Keratinocyte (primary cell): ENCODE measurements around the gene TAX1BP3. TPM values are rescaled to one million over a fixed set of nuclear protein-coding genes. Genes with fewer than 3 reads are reported as not detected.

Experiments
- DNase-seq: peaks from one replicate; pipeline ENCODE4 v3.0.0-alpha.2; 2011; ENCODE audit warnings: low read depth, missing footprints, low spot score
- FAIRE-seq: peaks from 2 replicates; lab custom pipeline; 2011; peaks lifted over from hg19 to GRCh38; lab: Jason Lieb, UNC
- H2AFZ ChIP-seq: 2 replicates; pipeline ENCODE4 v1.6.0; 2012; ENCODE audit warnings: low read length, control low read depth, inconsistent platforms; ENCODE audit not compliant: control insufficient read depth
- H3K27ac ChIP-seq: 2 replicates; pipeline ENCODE4 v1.5.1; 2011; ENCODE audit warnings: low read length; ENCODE audit not compliant: control insufficient read depth, insufficient read depth
- H3K27me3 ChIP-seq: 3 replicates; pipeline ENCODE4 v1.6.0; 2011; ENCODE audit warnings: low read length; ENCODE audit not compliant: control insufficient read depth, insufficient read depth; ENCODE audit errors: extremely low read depth
- H3K36me3 ChIP-seq, 2 experiments: 2 replicates in 1 of 2; 3 replicates in 1 of 2; pipeline ENCODE4 v1.5.1; 2011; ENCODE audit warnings: low read length in 2 of 2, mild to moderate bottlenecking in 1 of 2; ENCODE audit not compliant: control insufficient read depth in 2 of 2, insufficient read depth in 2 of 2; ENCODE audit errors: extremely low read depth in 1 of 2
- H3K4me1 ChIP-seq: 3 replicates; pipeline ENCODE4 v1.5.1; 2011; ENCODE audit warnings: low read length; ENCODE audit not compliant: control insufficient read depth, insufficient read depth; ENCODE audit errors: extremely low read depth
- H3K4me2 ChIP-seq: 3 replicates; pipeline ENCODE4 v1.6.0; 2011; ENCODE audit warnings: low read depth, low read length; ENCODE audit not compliant: control insufficient read depth, insufficient read depth; ENCODE audit errors: extremely low read depth
- H3K4me3 ChIP-seq, 3 experiments: fragments of 200-600 bp in 1 of 3; sonication (generic) in 1 of 3; 2 replicates in 2 of 3; 3 replicates in 1 of 3; pipeline ENCODE4 v1.5.1; 2011 to 2016; ENCODE audit warnings: low read length in 3 of 3, mild to moderate bottlenecking in 3 of 3, control low read depth in 2 of 3, inconsistent platforms in 1 of 3, low read depth in 1 of 3, mixed read lengths in 1 of 3, mixed run types in 1 of 3, moderate library complexity in 1 of 3; ENCODE audit not compliant: control insufficient read depth in 2 of 3, insufficient read depth in 2 of 3; ENCODE audit errors: extremely low read depth in 1 of 3
- H3K79me2 ChIP-seq: 2 replicates; pipeline ENCODE4 v1.6.0; 2012; ENCODE audit warnings: low read length; ENCODE audit not compliant: control insufficient read depth, insufficient read depth
- H3K9ac ChIP-seq: 3 replicates; pipeline ENCODE4 v1.6.0; 2011; ENCODE audit warnings: low read length; ENCODE audit not compliant: control insufficient read depth, insufficient read depth; ENCODE audit errors: extremely low read depth
- H3K9me1 ChIP-seq: 3 replicates; pipeline ENCODE4 v1.6.0; 2011; ENCODE audit warnings: low read length; ENCODE audit not compliant: control insufficient read depth, insufficient read depth; ENCODE audit errors: extremely low read depth
- H3K9me3 ChIP-seq: 2 replicates; pipeline ENCODE4 v1.5.1; 2012; ENCODE audit warnings: low read depth, low read length; ENCODE audit not compliant: control insufficient read depth
- H4K20me1 ChIP-seq: 3 replicates; pipeline ENCODE4 v1.6.0; 2011; ENCODE audit warnings: low read length; ENCODE audit not compliant: control insufficient read depth, insufficient read depth; ENCODE audit errors: extremely low read depth
- EZH2 ChIP-seq: IDR thresholded peaks from one replicate; pipeline ENCODE4 v1.6.1; 2012; ENCODE audit warnings: inconsistent platforms, mild to moderate bottlenecking, low read length, moderate library complexity
- dilution Hi-C: fragments of 300-500 bp; cut with MboI; formaldehyde crosslinking; loops from one replicate; pipeline ENCODE4 v1.7.0; 2020; ENCODE audit warnings: low sequenced_read_pairs; ENCODE audit not compliant: extremely low pct_ligation_motif_present
- polyA plus RNA-seq, 5 experiments: library from polyadenylated mRNA; depleted of rRNA in 3 of 5; stranded (reverse) in 3 of 5; stranded (forward) in 1 of 5; unstranded in 1 of 5; fragments of >200 nt; gene quantifications; 1 replicate in 1 of 5; 2 replicates in 3 of 5; 3 replicates in 1 of 5; pipeline versions ENCODE4 v1.2.1 to v1.2.3, GENCODE V29; 2011 to 2012; ENCODE audit warnings: missing spikeins in 2 of 5, low read depth in 1 of 5, low replicate concordance in 1 of 5
- TF ChIP-seq, protein P1 (sequence below), 3 experiments: IDR thresholded peaks in 1 of 3; conservative IDR thresholded peaks in 1 of 3; optimal IDR thresholded peaks in 1 of 3; 2 replicates in 2 of 3; 3 replicates in 1 of 3; pipeline versions ENCODE3 to v1.5.1; 2011; ENCODE audit warnings: low read length in 3 of 3, mild to moderate bottlenecking in 3 of 3, moderate library complexity in 2 of 3, control low read depth in 1 of 3, inconsistent platforms in 1 of 3; ENCODE audit not compliant: insufficient read depth in 2 of 3; ENCODE audit errors: extremely low read depth in 1 of 3

The TAX1BP3 gene
- polyA plus RNA-seq, 1 donor (not counting 4 experiments of a cell fraction or from before 2014, with no cell fraction given) = 126 TPM

DNA sequence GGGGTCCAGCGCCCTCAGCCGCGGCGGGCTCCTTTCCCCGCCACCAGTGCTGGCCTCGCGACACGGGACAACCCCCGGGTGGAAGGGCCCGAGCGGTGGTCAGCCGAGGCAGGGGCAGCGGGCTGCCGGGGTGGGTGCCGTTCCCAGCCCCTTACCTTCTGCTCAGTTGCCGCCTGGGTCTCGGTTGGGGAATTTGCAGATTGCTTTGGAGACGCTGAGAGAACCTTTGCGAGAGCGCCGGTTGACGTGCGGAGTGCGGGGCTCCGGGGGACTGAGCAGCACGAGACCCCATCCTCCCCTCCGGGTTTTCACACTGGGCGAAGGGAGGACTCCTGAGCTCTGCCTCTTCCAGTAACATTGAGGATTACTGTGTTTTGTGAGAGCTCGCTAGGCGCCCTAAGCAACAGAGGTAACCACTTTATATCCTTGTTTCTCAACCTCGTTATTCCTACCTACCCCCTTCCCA lies 31.4 kb downstream of the TAX1BP3 start:
- peak overlapping the region; percentile 73 to 99 (median 85) for H3K4me3 ChIP-seq
- H3K9me3 ChIP-seq = no peaks in the 10 kb centered on the region
- peak overlapping the region; percentile 95 for H3K27ac ChIP-seq
- TF ChIP-seq, protein P1, sequence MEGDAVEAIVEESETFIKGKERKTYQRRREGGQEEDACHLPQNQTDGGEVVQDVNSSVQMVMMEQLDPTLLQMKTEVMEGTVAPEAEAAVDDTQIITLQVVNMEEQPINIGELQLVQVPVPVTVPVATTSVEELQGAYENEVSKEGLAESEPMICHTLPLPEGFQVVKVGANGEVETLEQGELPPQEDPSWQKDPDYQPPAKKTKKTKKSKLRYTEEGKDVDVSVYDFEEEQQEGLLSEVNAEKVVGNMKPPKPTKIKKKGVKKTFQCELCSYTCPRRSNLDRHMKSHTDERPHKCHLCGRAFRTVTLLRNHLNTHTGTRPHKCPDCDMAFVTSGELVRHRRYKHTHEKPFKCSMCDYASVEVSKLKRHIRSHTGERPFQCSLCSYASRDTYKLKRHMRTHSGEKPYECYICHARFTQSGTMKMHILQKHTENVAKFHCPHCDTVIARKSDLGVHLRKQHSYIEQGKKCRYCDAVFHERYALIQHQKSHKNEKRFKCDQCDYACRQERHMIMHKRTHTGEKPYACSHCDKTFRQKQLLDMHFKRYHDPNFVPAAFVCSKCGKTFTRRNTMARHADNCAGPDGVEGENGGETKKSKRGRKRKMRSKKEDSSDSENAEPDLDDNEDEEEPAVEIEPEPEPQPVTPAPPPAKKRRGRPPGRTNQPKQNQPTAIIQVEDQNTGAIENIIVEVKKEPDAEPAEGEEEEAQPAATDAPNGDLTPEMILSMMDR (optimal IDR thresholded peaks at IDR 0.05 in 1 of 3, IDR thresholded peaks at IDR 0.05 in 1 of 3, conservative IDR thresholded peaks at IDR 0.05 in 1 of 3; ENCODE audit: extremely low read depth in 1 of 3, insufficient read depth in 2 of 3, low read length in 3 of 3) = no peak
- no peak for TF ChIP-seq EZH2
- peaks cover 3 to 8% of the 10 kb centered on the region in 2 experiments for H3K36me3 ChIP-seq
- H3K4me2 ChIP-seq = peak overlapping the region; percentile 96
- H3K4me1 ChIP-seq = peaks cover 5% of the 10 kb centered on the region
- H2AFZ ChIP-seq = peak overlapping the region; percentile 92
- H3K9ac ChIP-seq = peak overlapping the region; percentile 95
- FAIRE-seq = no peak
- H3K79me2 ChIP-seq = peaks cover 16% of the 10 kb centered on the region
- H4K20me1 ChIP-seq = no peaks in the 10 kb centered on the region
- DNase-seq = no peak
- H3K27me3 ChIP-seq = no peaks in the 10 kb centered on the region
- peaks cover 2% of the 10 kb centered on the region for H3K9me1 ChIP-seq
- dilution Hi-C loops = no loop called here

DNA sequence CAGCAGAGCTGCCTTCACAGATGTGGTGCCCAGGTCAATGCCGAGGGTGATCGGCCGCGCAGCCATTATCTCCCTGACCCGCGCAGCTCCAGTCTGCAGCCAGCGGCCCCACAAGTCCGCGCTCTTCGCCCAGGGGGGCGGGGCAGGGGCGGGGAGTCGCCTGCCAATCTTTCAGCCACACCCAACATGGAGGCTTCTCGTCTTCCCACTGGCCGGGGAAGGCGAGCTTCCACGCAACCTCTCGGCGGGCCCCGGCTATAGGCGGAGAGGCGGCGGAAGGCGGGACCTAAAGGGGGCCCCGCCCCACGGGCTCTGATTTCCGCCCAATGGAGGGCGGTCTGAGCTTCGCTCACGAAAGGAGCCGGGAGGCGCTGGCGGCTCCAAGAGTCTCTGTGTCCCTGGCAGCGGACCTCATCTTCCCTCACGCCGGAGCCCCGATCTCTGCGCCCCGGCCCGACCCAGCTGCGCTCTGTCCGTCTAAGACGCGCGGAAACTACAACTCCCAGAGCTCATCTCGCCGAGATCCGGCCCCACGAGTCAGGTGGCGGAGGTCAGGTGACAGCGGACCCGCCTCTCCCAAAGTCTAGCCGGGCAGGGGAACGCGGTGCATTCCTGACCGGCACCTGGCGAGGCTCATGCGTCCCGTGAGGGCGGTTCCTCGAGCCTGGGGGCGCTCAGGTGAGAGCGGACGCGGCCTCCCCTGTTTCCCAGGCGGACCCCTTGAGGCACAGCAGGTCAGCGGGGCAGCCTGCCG lies 32.0 kb downstream of the TAX1BP3 start, which contains the start of the genes CTNS and SHPK:
CTNS (plus strand) TSS at position 607 of the 754 bp plus-strand sequence. CDS start 3,447 bp downstream, outside the sequence.
SHPK (minus strand) TSS at position 97 of the 754 bp plus-strand sequence; CDS start at position 66, 31 bp downstream.
- peak within 1 kb of the TSS; percentile 95 for H3K9ac ChIP-seq
- TF ChIP-seq, protein P1 (optimal IDR thresholded peaks at IDR 0.05 in 1 of 3, IDR thresholded peaks at IDR 0.05 in 1 of 3, conservative IDR thresholded peaks at IDR 0.05 in 1 of 3; ENCODE audit: extremely low read depth in 1 of 3, insufficient read depth in 2 of 3, low read length in 3 of 3) = no peak
- TF ChIP-seq EZH2 = no peak
- peak within 1 kb of the TSS; percentile 73 to 99 (median 85) for H3K4me3 ChIP-seq
- H3K4me2 ChIP-seq = peak within 1 kb of the TSS; percentile 96
- no peaks in the 10 kb centered on the region for H4K20me1 ChIP-seq
- no peak for FAIRE-seq
- peaks cover 5% of the 10 kb centered on the region for H3K4me1 ChIP-seq
- DNase-seq = peak; percentile 76
- H3K36me3 ChIP-seq = peaks cover 3 to 8% of the 10 kb centered on the region in 2 experiments
- H3K27me3 ChIP-seq = no peaks in the 10 kb centered on the region
- peak within 1 kb of the TSS; percentile 95 for H3K27ac ChIP-seq
- H3K9me3 ChIP-seq = no peaks in the 10 kb centered on the region
- H3K9me1 ChIP-seq = peaks cover 2% of the 10 kb centered on the region
- dilution Hi-C loops = no loop called here
- H3K79me2 ChIP-seq = peaks cover 16% of the 10 kb centered on the region
- peak within 1 kb of the TSS; percentile 92 for H2AFZ ChIP-seq
